DND-41 (cell line): Measurements from ENCODE around the gene L1TD1.
"Not testable (repeated sequence)": the region's sequence is repeated elsewhere in the genome, so short reads cannot be mapped to it uniquely, and the experiment has no call there.

Source experiments
- ATAC-seq: fragments of 200-7000 bp; cut with Tn5 transposase; 3 replicates; pipeline ENCODE4 v1.9.1; 2021; ENCODE audit warnings: low read depth; ENCODE audit not compliant: insufficient read depth
- DNase-seq: peaks from one replicate; pipeline ENCODE4 v3.0.0-alpha.2; 2020
- H2AFZ ChIP-seq: 2 replicates; pipeline ENCODE4 v1.6.0; 2012; ENCODE audit warnings: low read depth, low read length
- H3K27ac ChIP-seq: 2 replicates; pipeline ENCODE4 v1.5.1; 2012; ENCODE audit warnings: low read length, inconsistent platforms
- H3K27me3 ChIP-seq: fragments of 200-600 bp; sonication (generic); 2 replicates; pipeline ENCODE4 v1.6.0; 2012; ENCODE audit warnings: low read length, mild to moderate bottlenecking, inconsistent platforms; ENCODE audit not compliant: insufficient read depth, poor library complexity
- H3K36me3 ChIP-seq: 2 replicates; pipeline ENCODE4 v1.5.1; 2012; ENCODE audit warnings: low read length, inconsistent platforms; ENCODE audit not compliant: insufficient read depth
- H3K4me1 ChIP-seq: 2 replicates; pipeline ENCODE4 v1.5.1; 2012; ENCODE audit warnings: mild to moderate bottlenecking, low read length; ENCODE audit not compliant: insufficient read depth
- H3K4me2 ChIP-seq: 2 replicates; pipeline ENCODE4 v1.6.0; 2012; ENCODE audit warnings: mild to moderate bottlenecking, moderate library complexity, low read length, inconsistent platforms; ENCODE audit not compliant: insufficient read depth
- H3K4me3 ChIP-seq, 2 experiments: fragments of 200-600 bp in 1 of 2; shearing (Covaris generic) in 1 of 2; 2 replicates each; pipeline ENCODE4 v1.5.1; 2012 to 2016; ENCODE audit warnings: inconsistent platforms in 2 of 2, low read length in 2 of 2, mild to moderate bottlenecking in 2 of 2, low read depth in 1 of 2, moderate library complexity in 1 of 2
- H3K79me2 ChIP-seq: 2 replicates; pipeline ENCODE4 v1.6.0; 2012; ENCODE audit warnings: low read length, inconsistent platforms; ENCODE audit not compliant: insufficient read depth
- H3K9ac ChIP-seq: 2 replicates; pipeline ENCODE4 v1.6.0; 2012; ENCODE audit warnings: low read depth, mild to moderate bottlenecking, inconsistent platforms, low read length, moderate library complexity
- H3K9me3 ChIP-seq: 2 replicates; pipeline ENCODE4 v1.5.1; 2012; ENCODE audit warnings: low read length, moderate library complexity, mild to moderate bottlenecking, inconsistent platforms; ENCODE audit not compliant: insufficient read depth, severe bottlenecking
- H4K20me1 ChIP-seq: 2 replicates; pipeline ENCODE4 v1.6.0; 2012; ENCODE audit warnings: low read length; ENCODE audit not compliant: insufficient read depth
- CTCF ChIP-seq: IDR thresholded peaks from 2 replicates; pipeline ENCODE4 v1.5.1; 2012; ENCODE audit warnings: borderline replicate concordance, low read length, moderate library complexity, mild to moderate bottlenecking; ENCODE audit not compliant: poor library complexity, severe bottlenecking; ENCODE audit errors: extremely low read depth
- EZH2 ChIP-seq: IDR thresholded peaks from 3 replicates; pipeline ENCODE4 v1.6.1; 2012; ENCODE audit warnings: borderline replicate concordance, low read depth, mild to moderate bottlenecking, moderate library complexity, low read length, inconsistent platforms; ENCODE audit not compliant: severe bottlenecking

Gene L1TD1

GRCh38 chr1:62241371-62242131 lies 46.9 kb downstream of the L1TD1 start:
- H3K4me1 ChIP-seq = no peaks in the 10 kb centered on the region
- no peaks in the 10 kb centered on the region for H3K27me3 ChIP-seq
- H4K20me1 ChIP-seq = no peaks in the 10 kb centered on the region
- ATAC-seq (no peak), DNase-seq (no peak)
- H3K79me2 ChIP-seq = no peaks in the 10 kb centered on the region
- H3K4me2 ChIP-seq = no peak overlapping the region
- no peak for TF ChIP-seq CTCF
- TF ChIP-seq EZH2 = no peak
- H3K9ac ChIP-seq = no peak overlapping the region
- no peak overlapping the region for H2AFZ ChIP-seq
- no peak overlapping the region for H3K27ac ChIP-seq
- no peaks in the 10 kb centered on the region for H3K9me3 ChIP-seq
- no peak overlapping the region for H3K4me3 ChIP-seq
- H3K36me3 ChIP-seq = no peaks in the 10 kb centered on the region

GRCh38 chr1:62244380-62244779 lies 49.7 kb downstream of the L1TD1 start:
- H3K4me1 ChIP-seq, H3K27ac ChIP-seq, H2AFZ ChIP-seq, H3K9me3 ChIP-seq, H4K20me1 ChIP-seq, H3K4me3 ChIP-seq, H3K9ac ChIP-seq, DNase-seq, H3K4me2 ChIP-seq, ATAC-seq, H3K79me2 ChIP-seq, H3K36me3 ChIP-seq, H3K27me3 ChIP-seq: not testable (repeated sequence)

GRCh38 chr1:62245201-62245600 lies 50.6 kb downstream of the L1TD1 start:
- Histone ChIP-seq H3K36me3 (no peaks in the 10 kb centered on the region), H2AFZ (no peak overlapping the region)
- no peak for DNase-seq

More at GRCh38 chr1:62245201-62245600, 50.6 kb downstream of the L1TD1 start:
- Histone ChIP-seq H3K4me3 (no peak overlapping the region), H3K79me2 (no peaks in the 10 kb centered on the region), H3K9ac (no peak overlapping the region), H3K9me3 (no peaks in the 10 kb centered on the region), H4K20me1 (no peaks in the 10 kb centered on the region), H3K4me1 (no peaks in the 10 kb centered on the region), H3K27ac (no peak overlapping the region), H3K27me3 (no peaks in the 10 kb centered on the region), H3K4me2 (no peak overlapping the region)
- ATAC-seq = no peak
- TF ChIP-seq EZH2 (no peak), CTCF (no peak)
